ENCODE data around the gene TMEM176A.

- TF ChIP-seq CSDC2 (CRISPR knock-in tag; IDR thresholded peaks at IDR 0.05) (no peak), BACH2 (CRISPR knock-in tag; IDR thresholded peaks at IDR 0.05; ENCODE audit: borderline replicate concordance) (no peak), CSRNP3 (CRISPR knock-in tag; IDR thresholded peaks at IDR 0.05) (no peak), ZFP30 (CRISPR knock-in tag; IDR thresholded peaks at IDR 0.05) (no peak), PATZ1 (CRISPR knock-in tag; IDR thresholded peaks at IDR 0.05; ENCODE audit: borderline replicate concordance) (no peak), CREB5 (CRISPR knock-in tag; IDR thresholded peaks at IDR 0.05; ENCODE audit: low read depth) (no peak), ARNTL (CRISPR knock-in tag; IDR thresholded peaks at IDR 0.05; ENCODE audit: borderline replicate concordance, low read depth) (no peak), ZNF8 (CRISPR knock-in tag; IDR thresholded peaks at IDR 0.05) (no peak), ZFP3 (CRISPR knock-in tag; IDR thresholded peaks at IDR 0.05) (no peak), ZNF70 (CRISPR knock-in tag; IDR thresholded peaks at IDR 0.05) (no peak), TOX (CRISPR knock-in tag; IDR thresholded peaks at IDR 0.05; ENCODE audit: borderline replicate concordance) (no peak)
Measured at GRCh38 chr7:150791746-150792452, 8.7 kb upstream of the TMEM176A start.

All from SK-N-SH treated with all-trans-retinoic acid at 6 μM for 48 hours (cell line).